Testis (tissue), 3 donors: ENCODE measurements around the gene INPP5A. TPM values are rescaled to one million over a fixed set of nuclear protein-coding genes. Genes with fewer than 3 reads are reported as not detected.

Experiments used
- DNase-seq: peaks from one replicate; pipeline ENCODE4 v3.0.0-alpha.2; 2019
- H3K27ac ChIP-seq, 2 donors: fragments of 200-600 bp; sonication (generic); one replicate each; pipeline ENCODE4 v1.5.1; 2019
- H3K27me3 ChIP-seq: fragments of 200-600 bp; sonication (generic); one replicate; pipeline ENCODE4 v1.5.1; 2019
- H3K36me3 ChIP-seq: fragments of 200-600 bp; sonication (generic); one replicate; pipeline ENCODE4 v1.5.1; 2017; ENCODE audit warnings: low read depth; ENCODE audit errors: missing control alignments
- H3K4me1 ChIP-seq: fragments of 200-600 bp; sonication (generic); one replicate; pipeline ENCODE4 v1.5.1; 2019
- H3K4me3 ChIP-seq, 2 donors: fragments of 200-600 bp; sonication (generic); one replicate each; pipeline ENCODE4 v1.5.1; 2017 to 2019
- H3K9me3 ChIP-seq: fragments of 200-600 bp; sonication (generic); one replicate; pipeline ENCODE4 v1.5.1; 2017
- POLR2A ChIP-seq: fragments of 450-650 bp; IDR thresholded peaks from one replicate; pipeline ENCODE4 v1.6.1; 2017; ENCODE audit warnings: antibody characterized with exemption, mild to moderate bottlenecking, moderate library complexity
- WGBS, 2 donors: methylation state at CpG; one replicate each; pipeline ENCODE4 v1.1.5; 2018; 5-methylcytosine and 5-hydroxymethylcytosine counted together
- intact Hi-C: fragments of 100-400 bp; cut with DNase I; formaldehyde crosslinking; loops from one replicate; pipeline ENCODE4 v1.15.1; 2023; ENCODE audit warnings: low total_unique reads
- polyA plus RNA-seq: library from polyadenylated mRNA; stranded (reverse); fragments of 350-450 nt; fragmentation: Illumina TruSeq; extraction: RNeasy Lipid Tissue Mini Kit (QIAGEN cat#74804); gene quantifications from one replicate; pipeline ENCODE4 v1.2.3, GENCODE V29; 2014; ENCODE audit warnings: low read depth, low replicate concordance; ENCODE audit not compliant: insufficient read depth
- total RNA-seq, 2 donors: library from RNA; depleted of rRNA; stranded (reverse); fragments of >200 nt; gene quantifications; one replicate each; pipeline ENCODE4 v1.2.3, GENCODE V29; 2016
- TF ChIP-seq, protein P1 (sequence below), 3 experiments: fragments of 450-650 bp in 2 of 3; fragments of 200-600 bp in 1 of 3; sonication (generic) in 1 of 3; IDR thresholded peaks; one replicate each; pipeline ENCODE4 v1.5.1; 2016 to 2019; ENCODE audit warnings: antibody characterized with exemption in 3 of 3, mild to moderate bottlenecking in 2 of 3, moderate library complexity in 1 of 3

The INPP5A gene
- total and polyA plus RNA-seq, 3 donors from 2014 or later, result 54.1 to 103 (median 73.0) TPM

GRCh38 chr10:132758865-132759264 is 221.3 kb downstream of the INPP5A start:
- H3K36me3 ChIP-seq, result no peaks in the 10 kb centered on the region
- intact Hi-C loops, result no loop called here
- TF ChIP-seq POLR2A, result no peak
- TF ChIP-seq, protein P1, sequence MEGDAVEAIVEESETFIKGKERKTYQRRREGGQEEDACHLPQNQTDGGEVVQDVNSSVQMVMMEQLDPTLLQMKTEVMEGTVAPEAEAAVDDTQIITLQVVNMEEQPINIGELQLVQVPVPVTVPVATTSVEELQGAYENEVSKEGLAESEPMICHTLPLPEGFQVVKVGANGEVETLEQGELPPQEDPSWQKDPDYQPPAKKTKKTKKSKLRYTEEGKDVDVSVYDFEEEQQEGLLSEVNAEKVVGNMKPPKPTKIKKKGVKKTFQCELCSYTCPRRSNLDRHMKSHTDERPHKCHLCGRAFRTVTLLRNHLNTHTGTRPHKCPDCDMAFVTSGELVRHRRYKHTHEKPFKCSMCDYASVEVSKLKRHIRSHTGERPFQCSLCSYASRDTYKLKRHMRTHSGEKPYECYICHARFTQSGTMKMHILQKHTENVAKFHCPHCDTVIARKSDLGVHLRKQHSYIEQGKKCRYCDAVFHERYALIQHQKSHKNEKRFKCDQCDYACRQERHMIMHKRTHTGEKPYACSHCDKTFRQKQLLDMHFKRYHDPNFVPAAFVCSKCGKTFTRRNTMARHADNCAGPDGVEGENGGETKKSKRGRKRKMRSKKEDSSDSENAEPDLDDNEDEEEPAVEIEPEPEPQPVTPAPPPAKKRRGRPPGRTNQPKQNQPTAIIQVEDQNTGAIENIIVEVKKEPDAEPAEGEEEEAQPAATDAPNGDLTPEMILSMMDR (IDR thresholded peaks at IDR 0.05), result no peak

GRCh38 chr10:132761395-132762060 is 223.9 kb downstream of the INPP5A start:
- H3K36me3 ChIP-seq, result no peaks in the 10 kb centered on the region
- TF ChIP-seq, protein P1 (IDR thresholded peaks at IDR 0.05), result no peak
- no peak for TF ChIP-seq POLR2A

More at GRCh38 chr10:132758865-132759264, 221.3 kb downstream of the INPP5A start:
- Histone ChIP-seq H3K27me3 (no peaks in the 10 kb centered on the region), H3K4me3 (no peak overlapping the region), H3K9me3 (no peaks in the 10 kb centered on the region), H3K4me1 (no peaks in the 10 kb centered on the region), H3K27ac (no peak overlapping the region)
- no peak for DNase-seq
- WGBS, 2 donors, result 94% methylated on average over 12 to 14 of the region's 14 CpGs

DNA sequence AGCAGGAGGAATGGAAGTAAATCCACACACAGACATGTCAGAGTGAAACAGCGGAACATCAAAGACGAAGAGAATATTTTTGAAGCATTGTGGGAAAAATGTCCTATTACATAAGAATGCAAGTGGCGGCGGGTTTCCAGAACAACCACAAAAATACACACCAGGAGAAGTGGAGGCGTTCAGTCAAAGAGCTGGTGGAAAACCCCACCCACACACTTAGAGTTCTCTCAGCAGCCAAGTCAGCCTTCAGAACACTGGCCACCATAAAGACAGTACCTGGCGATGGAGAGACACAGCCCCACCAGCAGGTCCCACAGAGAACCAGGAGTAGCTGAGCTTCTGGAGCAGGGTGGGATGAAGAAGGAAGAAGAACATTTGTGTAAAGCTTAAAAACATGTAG is 224.7 kb downstream of the INPP5A start:
- TF ChIP-seq, protein P1 (IDR thresholded peaks at IDR 0.05), result no peak
- TF ChIP-seq POLR2A, result no peak
- H3K4me1 ChIP-seq, result no peaks in the 10 kb centered on the region
- intact Hi-C loops, result no loop called here
- 89% methylated on average over 6 of the region's 6 CpGs for WGBS, 2 donors
- H3K4me3 ChIP-seq, result no peak overlapping the region
- H3K27me3 ChIP-seq, result no peaks in the 10 kb centered on the region
- no peak for DNase-seq
- no peaks in the 10 kb centered on the region for H3K36me3 ChIP-seq
- H3K9me3 ChIP-seq, result no peaks in the 10 kb centered on the region
- H3K27ac ChIP-seq, result no peak overlapping the region

More at GRCh38 chr10:132761395-132762060, 223.9 kb downstream of the INPP5A start:
- no peak overlapping the region for H3K4me3 ChIP-seq
- no peaks in the 10 kb centered on the region for H3K9me3 ChIP-seq
- H3K27me3 ChIP-seq, result no peaks in the 10 kb centered on the region
- no peak for DNase-seq
- no peak overlapping the region for H3K27ac ChIP-seq
- H3K4me1 ChIP-seq, result no peaks in the 10 kb centered on the region
- intact Hi-C loops, result no loop called here
- WGBS, 2 donors, result 93 to 95% methylated on average over 11 of the region's 11 CpGs

GRCh38 chr10:132763545-132763944 is 226.0 kb downstream of the INPP5A start:
- TF ChIP-seq POLR2A, result no peak
- TF ChIP-seq, protein P1 (IDR thresholded peaks at IDR 0.05), result no peak
- 88 to 92% methylated on average over 5 of the region's 5 CpGs for WGBS, 2 donors
- Histone ChIP-seq H3K9me3 (no peaks in the 10 kb centered on the region), H3K4me3 (no peak overlapping the region), H3K36me3 (no peaks in the 10 kb centered on the region), H3K27me3 (no peaks in the 10 kb centered on the region), H3K27ac (no peak overlapping the region), H3K4me1 (no peaks in the 10 kb centered on the region)
- DNase-seq, result no peak
- intact Hi-C loops, result no loop called here

GRCh38 chr10:132764108-132764507 is 226.5 kb downstream of the INPP5A start:
- no peak for TF ChIP-seq POLR2A
- 91 to 92% methylated on average over 11 of the region's 11 CpGs for WGBS, 2 donors
- Histone ChIP-seq H3K4me1 (no peaks in the 10 kb centered on the region), H3K4me3 (no peak overlapping the region), H3K27me3 (no peaks in the 10 kb centered on the region), H3K36me3 (no peaks in the 10 kb centered on the region), H3K27ac (no peak overlapping the region), H3K9me3 (no peaks in the 10 kb centered on the region)
- intact Hi-C loops, result no loop called here
- DNase-seq, result no peak
